ENCODE results near the gene TIFAB.

The TIFAB gene

DNA sequence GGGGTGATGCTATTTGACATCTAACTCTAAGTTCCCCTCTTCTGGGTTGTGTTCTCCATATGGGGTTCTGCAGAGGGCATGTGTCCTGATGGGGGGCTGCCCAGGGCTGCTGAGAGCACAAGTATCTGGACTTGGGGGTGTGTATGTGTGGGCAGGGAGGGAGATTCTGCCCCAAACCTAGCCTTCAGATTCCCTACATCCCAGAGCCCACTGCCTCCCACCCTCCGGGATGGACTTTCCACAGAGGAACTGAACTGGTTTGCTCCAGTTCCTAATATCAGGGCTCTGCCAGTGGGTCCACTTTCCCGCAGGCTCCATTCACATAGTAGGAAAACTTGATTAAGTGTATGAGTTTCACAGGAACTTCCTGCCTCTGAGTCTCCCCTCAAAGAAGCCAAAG, 16.4 kb upstream of the TIFAB start:
- H4K20me1 ChIP-seq (ENCODE audit: control insufficient read depth, insufficient read depth, low read depth, low read length) = no peaks in the 10 kb centered on the region
- H3F3A ChIP-seq (ENCODE audit: control insufficient read depth, insufficient read depth) = no peaks in the 10 kb centered on the region
- no peaks in the 10 kb centered on the region; the same call in 1 of the 2 replicates for H3K4me1 ChIP-seq (ENCODE audit: control insufficient read depth, low read length)
- no peak overlapping the region for H3K27ac ChIP-seq (ENCODE audit: low read depth, low read length)
- no peaks in the 10 kb centered on the region for H3K79me2 ChIP-seq (ENCODE audit: control insufficient read depth, low read length)
- no peaks in the 10 kb centered on the region for H3K9me2 ChIP-seq (replicated peaks; ENCODE audit: control insufficient read depth, low read length)
- H3K27me3 ChIP-seq (ENCODE audit: control insufficient read depth, low read length) = peaks cover 28% of the 10 kb centered on the region
- TF ChIP-seq, protein P1, sequence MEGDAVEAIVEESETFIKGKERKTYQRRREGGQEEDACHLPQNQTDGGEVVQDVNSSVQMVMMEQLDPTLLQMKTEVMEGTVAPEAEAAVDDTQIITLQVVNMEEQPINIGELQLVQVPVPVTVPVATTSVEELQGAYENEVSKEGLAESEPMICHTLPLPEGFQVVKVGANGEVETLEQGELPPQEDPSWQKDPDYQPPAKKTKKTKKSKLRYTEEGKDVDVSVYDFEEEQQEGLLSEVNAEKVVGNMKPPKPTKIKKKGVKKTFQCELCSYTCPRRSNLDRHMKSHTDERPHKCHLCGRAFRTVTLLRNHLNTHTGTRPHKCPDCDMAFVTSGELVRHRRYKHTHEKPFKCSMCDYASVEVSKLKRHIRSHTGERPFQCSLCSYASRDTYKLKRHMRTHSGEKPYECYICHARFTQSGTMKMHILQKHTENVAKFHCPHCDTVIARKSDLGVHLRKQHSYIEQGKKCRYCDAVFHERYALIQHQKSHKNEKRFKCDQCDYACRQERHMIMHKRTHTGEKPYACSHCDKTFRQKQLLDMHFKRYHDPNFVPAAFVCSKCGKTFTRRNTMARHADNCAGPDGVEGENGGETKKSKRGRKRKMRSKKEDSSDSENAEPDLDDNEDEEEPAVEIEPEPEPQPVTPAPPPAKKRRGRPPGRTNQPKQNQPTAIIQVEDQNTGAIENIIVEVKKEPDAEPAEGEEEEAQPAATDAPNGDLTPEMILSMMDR (IDR thresholded peaks at IDR 0.05; ENCODE audit: low read depth, low read length, poor library complexity, severe bottlenecking) = no peak
- TF ChIP-seq EZH2phosphoT487 (IDR thresholded peaks at IDR 0.05; ENCODE audit: borderline replicate concordance, low read length) = no peak
- no peaks in the 10 kb centered on the region for H3K9me3 ChIP-seq (ENCODE audit: control insufficient read depth, insufficient read depth, low read length)
- H3K36me3 ChIP-seq (ENCODE audit: control insufficient read depth, low read length) = no peaks in the 10 kb centered on the region
- H3K4me2 ChIP-seq (ENCODE audit: low read length) = no peak overlapping the region
- no peak overlapping the region for H3K4me3 ChIP-seq (ENCODE audit: low read length)

DNA sequence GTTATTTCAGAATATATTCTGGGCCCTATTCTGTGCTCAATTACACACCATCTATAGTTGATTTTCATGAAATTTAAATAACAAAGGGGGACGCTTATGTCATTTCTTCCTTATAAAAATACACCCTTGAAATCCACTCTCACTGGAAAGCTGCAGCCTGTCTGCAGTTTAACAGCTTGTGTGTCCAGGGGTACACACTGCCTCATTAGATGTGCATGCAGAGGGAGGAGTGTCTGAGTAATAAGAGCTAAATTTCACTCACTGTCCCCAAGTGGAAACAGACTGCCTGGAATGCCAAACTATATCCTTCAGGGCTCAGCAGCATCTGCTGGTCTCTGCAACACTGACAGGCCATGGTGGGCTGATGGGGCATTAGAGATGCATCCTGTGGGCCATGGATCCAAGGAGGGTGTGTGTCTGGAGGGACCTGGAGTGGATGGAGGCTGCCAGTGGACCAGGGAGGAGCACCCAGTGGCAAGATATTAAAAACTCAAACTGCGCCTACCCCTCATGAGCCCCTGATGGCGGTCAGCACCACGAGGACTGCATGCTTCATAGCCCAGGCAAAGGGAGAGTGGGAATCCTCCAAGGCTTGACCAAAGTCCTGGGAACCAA, 15.8 kb upstream of the TIFAB start:
- no peak for TF ChIP-seq EZH2phosphoT487 (IDR thresholded peaks at IDR 0.05; ENCODE audit: borderline replicate concordance, low read length)
- TF ChIP-seq, protein P1 (IDR thresholded peaks at IDR 0.05; ENCODE audit: low read depth, low read length, poor library complexity, severe bottlenecking) = no peak
- Histone ChIP-seq H3K27me3 (ENCODE audit: control insufficient read depth, low read length) (peaks cover 24% of the 10 kb centered on the region), H3K27ac (ENCODE audit: low read depth, low read length) (no peak overlapping the region), H3K9me3 (ENCODE audit: control insufficient read depth, insufficient read depth, low read length) (no peaks in the 10 kb centered on the region), H3K4me2 (ENCODE audit: low read length) (no peak overlapping the region), H3K79me2 (ENCODE audit: control insufficient read depth, low read length) (no peaks in the 10 kb centered on the region), H4K20me1 (ENCODE audit: control insufficient read depth, insufficient read depth, low read depth, low read length) (no peaks in the 10 kb centered on the region), H3F3A (ENCODE audit: control insufficient read depth, insufficient read depth) (no peaks in the 10 kb centered on the region), H3K36me3 (ENCODE audit: control insufficient read depth, low read length) (no peaks in the 10 kb centered on the region), H3K4me3 (ENCODE audit: low read length) (no peak overlapping the region), H3K4me1 (ENCODE audit: control insufficient read depth, low read length) (no peaks in the 10 kb centered on the region; the same call in 1 of the 2 replicates), H3K9me2 (replicated peaks; ENCODE audit: control insufficient read depth, low read length) (no peaks in the 10 kb centered on the region)

DNA sequence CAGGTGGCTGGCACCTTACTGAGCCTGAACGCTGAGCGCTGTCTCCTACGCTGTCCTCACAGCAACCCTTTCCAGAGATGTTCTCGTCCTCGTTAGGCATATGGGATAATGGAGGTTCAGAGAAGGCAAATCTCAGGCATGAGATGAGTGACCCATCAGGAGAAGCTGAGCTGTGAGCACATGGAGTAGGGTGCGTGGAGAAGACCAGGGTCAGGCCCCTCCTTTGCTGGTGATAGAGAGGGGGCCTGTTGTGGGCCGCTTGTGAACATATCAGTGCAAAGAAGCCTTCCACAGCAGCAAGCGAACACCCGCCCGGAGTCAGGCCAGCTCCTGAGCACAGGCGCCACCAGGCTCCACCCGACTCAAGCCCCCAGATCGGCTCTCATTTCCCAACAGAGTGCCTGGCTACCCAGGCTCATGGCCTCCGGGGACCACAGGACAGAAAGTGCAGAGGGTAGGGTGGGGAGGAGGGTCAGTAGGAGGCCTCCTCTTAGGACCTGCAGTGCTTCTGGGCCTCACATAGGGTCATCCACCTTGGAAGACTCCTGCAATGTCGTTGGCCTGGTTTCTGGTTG, 15.0 kb upstream of the TIFAB start:
- H3F3A ChIP-seq (ENCODE audit: control insufficient read depth, insufficient read depth) = no peaks in the 10 kb centered on the region
- no peak overlapping the region for H3K27ac ChIP-seq (ENCODE audit: low read depth, low read length)
- H3K27me3 ChIP-seq (ENCODE audit: control insufficient read depth, low read length) = peaks cover 23% of the 10 kb centered on the region
- H3K4me1 ChIP-seq (ENCODE audit: control insufficient read depth, low read length) = no peaks in the 10 kb centered on the region; the same call in 1 of the 2 replicates
- no peaks in the 10 kb centered on the region for H3K9me3 ChIP-seq (ENCODE audit: control insufficient read depth, insufficient read depth, low read length)
- H3K4me2 ChIP-seq (ENCODE audit: low read length) = no peak overlapping the region
- H3K79me2 ChIP-seq (ENCODE audit: control insufficient read depth, low read length) = no peaks in the 10 kb centered on the region
- H3K4me3 ChIP-seq (ENCODE audit: low read length) = no peak overlapping the region
- H4K20me1 ChIP-seq (ENCODE audit: control insufficient read depth, insufficient read depth, low read depth, low read length) = no peaks in the 10 kb centered on the region
- no peaks in the 10 kb centered on the region for H3K36me3 ChIP-seq (ENCODE audit: control insufficient read depth, low read length)
- H3K9me2 ChIP-seq (replicated peaks; ENCODE audit: control insufficient read depth, low read length) = no peaks in the 10 kb centered on the region
- TF ChIP-seq, protein P1 (IDR thresholded peaks at IDR 0.05; ENCODE audit: low read depth, low read length, poor library complexity, severe bottlenecking) = no peak
